PC-9 (cell line): ENCODE results near the gene TNNI3K. TPM values are rescaled to one million over a fixed set of nuclear protein-coding genes. Genes with fewer than 3 reads are reported as not detected.

Experiments
- BruUV-seq: library from RNA; stranded (reverse); fragments of 400-500 nt; replicated peaks from 2 replicates; lab custom pipeline; 2021; lab: Mats Ljungman, UMichigan
- CTCF ChIA-PET: fragments of 300-600 bp; sonication (Branson Sonifier 250); formaldehyde crosslinking; loops from one replicate; lab custom pipeline; 2022; ENCODE audit warnings: antibody characterized with exemption; lab: Charles Lee
- POLR2A ChIA-PET: fragments of 300-600 bp; sonication (Branson Sonifier 250); formaldehyde crosslinking; loops from one replicate; lab custom pipeline; 2022; ENCODE audit warnings: antibody characterized with exemption; ENCODE audit not compliant: unreplicated experiment; lab: Charles Lee
- DNase-seq, 2 experiments: peaks; one replicate each; pipeline versions ENCODE4 v3.0.0 to v3.0.0-alpha.2; 2015 to 2022; ENCODE audit warnings: mixed read lengths in 1 of 2
- H2AFZ ChIP-seq: fragments of 200-600 bp; sonication (generic); 2 replicates; pipeline ENCODE4 v1.8.1; 2017; ENCODE audit warnings: antibody characterized with exemption
- H3F3A ChIP-seq: fragments of 200-600 bp; sonication (generic); 2 replicates; pipeline ENCODE4 v1.8.1; 2017; ENCODE audit warnings: antibody characterized with exemption, mild to moderate bottlenecking, low read depth; ENCODE audit not compliant: insufficient read depth
- H3K27ac ChIP-seq: fragments of 200-600 bp; sonication (generic); 2 replicates; pipeline ENCODE4 v1.6.1; 2016; ENCODE audit warnings: mixed run types
- H3K27me3 ChIP-seq: fragments of 200-600 bp; sonication (generic); 2 replicates; pipeline ENCODE4 v1.6.1; 2016; ENCODE audit warnings: low read depth, mixed run types; ENCODE audit not compliant: insufficient read depth
- H3K36me3 ChIP-seq: fragments of 200-600 bp; sonication (generic); 2 replicates; pipeline ENCODE4 v1.6.1; 2016; ENCODE audit warnings: low read depth, mixed run types
- H3K4me1 ChIP-seq: fragments of 200-600 bp; sonication (generic); replicated peaks from 2 replicates; pipeline ENCODE4 v1.6.1; 2016; ENCODE audit warnings: mixed run types; ENCODE audit not compliant: insufficient read depth
- H3K4me2 ChIP-seq: fragments of 200-600 bp; sonication (generic); 2 replicates; pipeline ENCODE4 v1.6.1; 2017; ENCODE audit warnings: mixed run types
- H3K4me3 ChIP-seq: fragments of 200-600 bp; sonication (generic); 2 replicates; pipeline ENCODE4 v1.6.1; 2016; ENCODE audit warnings: mixed run types
- H3K79me2 ChIP-seq: fragments of 200-600 bp; sonication (generic); 2 replicates; pipeline ENCODE4 v1.6.1; 2017; ENCODE audit warnings: low read depth, mixed run types
- H3K9me2 ChIP-seq: fragments of 200-600 bp; sonication (generic); 2 replicates; pipeline ENCODE4 v1.8.1; 2017; ENCODE audit warnings: mild to moderate bottlenecking; ENCODE audit not compliant: insufficient read depth
- H3K9me3 ChIP-seq: fragments of 200-600 bp; sonication (generic); 2 replicates; pipeline ENCODE4 v1.8.1; 2016; ENCODE audit warnings: low read depth; ENCODE audit not compliant: insufficient read depth
- H4K20me1 ChIP-seq: fragments of 200-600 bp; sonication (generic); 2 replicates; pipeline ENCODE4 v1.8.1; 2017; ENCODE audit not compliant: insufficient read depth
- EZH2 ChIP-seq: fragments of 200-600 bp; sonication (generic); IDR thresholded peaks from 2 replicates; pipeline ENCODE4 v1.8.0; 2017; ENCODE audit warnings: antibody characterized with exemption, low read depth
- intact Hi-C: fragments of 100-400 bp; cut with micrococcal nuclease; formaldehyde crosslinking; loops from one replicate; pipeline ENCODE4 v1.10.0; 2022; ENCODE audit not compliant: unreplicated experiment
- total RNA-seq: library from RNA; stranded (reverse); gene quantifications from 2 replicates; pipeline ENCODE4 v1.2.3, GENCODE V29; 2021
- TF ChIP-seq, protein P1 (sequence below): fragments of 200-600 bp; sonication (generic); conservative IDR thresholded peaks from 2 replicates; pipeline ENCODE4 v1.6.1; 2017; ENCODE audit warnings: mixed run types, antibody characterized with exemption, mild to moderate bottlenecking, moderate library complexity

Gene TNNI3K
- total RNA-seq, 1 experiment from 2014 or later = 1.4 TPM

DNA sequence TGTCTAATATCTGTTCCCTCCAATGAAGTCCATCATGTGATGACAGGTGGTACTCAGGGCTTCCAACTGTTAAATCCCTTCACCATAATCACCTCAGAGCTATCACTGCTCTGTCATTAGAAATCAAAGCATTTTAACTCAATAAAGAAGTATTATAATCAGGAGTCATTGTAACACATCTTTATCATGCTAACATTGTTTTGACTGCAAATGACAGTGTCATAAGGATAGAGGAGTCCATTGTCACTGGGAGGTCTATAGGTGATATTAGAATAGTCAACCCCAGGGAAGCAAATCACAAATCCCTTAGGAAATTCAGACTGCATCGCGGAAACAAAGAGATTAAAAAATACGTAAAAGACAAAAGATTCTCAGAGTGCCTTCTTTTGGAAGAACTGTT is 246.4 kb downstream of the TNNI3K start:
- no peaks in the 10 kb centered on the region for H3K79me2 ChIP-seq
- TF ChIP-seq, protein P1, sequence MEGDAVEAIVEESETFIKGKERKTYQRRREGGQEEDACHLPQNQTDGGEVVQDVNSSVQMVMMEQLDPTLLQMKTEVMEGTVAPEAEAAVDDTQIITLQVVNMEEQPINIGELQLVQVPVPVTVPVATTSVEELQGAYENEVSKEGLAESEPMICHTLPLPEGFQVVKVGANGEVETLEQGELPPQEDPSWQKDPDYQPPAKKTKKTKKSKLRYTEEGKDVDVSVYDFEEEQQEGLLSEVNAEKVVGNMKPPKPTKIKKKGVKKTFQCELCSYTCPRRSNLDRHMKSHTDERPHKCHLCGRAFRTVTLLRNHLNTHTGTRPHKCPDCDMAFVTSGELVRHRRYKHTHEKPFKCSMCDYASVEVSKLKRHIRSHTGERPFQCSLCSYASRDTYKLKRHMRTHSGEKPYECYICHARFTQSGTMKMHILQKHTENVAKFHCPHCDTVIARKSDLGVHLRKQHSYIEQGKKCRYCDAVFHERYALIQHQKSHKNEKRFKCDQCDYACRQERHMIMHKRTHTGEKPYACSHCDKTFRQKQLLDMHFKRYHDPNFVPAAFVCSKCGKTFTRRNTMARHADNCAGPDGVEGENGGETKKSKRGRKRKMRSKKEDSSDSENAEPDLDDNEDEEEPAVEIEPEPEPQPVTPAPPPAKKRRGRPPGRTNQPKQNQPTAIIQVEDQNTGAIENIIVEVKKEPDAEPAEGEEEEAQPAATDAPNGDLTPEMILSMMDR = no peak
- no peak for TF ChIP-seq EZH2
- H2AFZ ChIP-seq = no peak overlapping the region
- no peak overlapping the region for H3K27ac ChIP-seq
- no peak for DNase-seq
- no peak overlapping the region for H3K4me2 ChIP-seq
- H3K4me1 ChIP-seq = no peaks in the 10 kb centered on the region
- BruUV-seq = no TSS peak
- H3F3A ChIP-seq = no peaks in the 10 kb centered on the region
- H3K9me3 ChIP-seq = no peaks in the 10 kb centered on the region
- H3K4me3 ChIP-seq = no peak overlapping the region
- ChIA-PET POLR2A (no interaction called here), CTCF (no interaction called here)
- H3K9me2 ChIP-seq = no peaks in the 10 kb centered on the region
- intact Hi-C loops = no loop called here
- H4K20me1 ChIP-seq = no peaks in the 10 kb centered on the region
- no peaks in the 10 kb centered on the region for H3K27me3 ChIP-seq
- H3K36me3 ChIP-seq = no peaks in the 10 kb centered on the region

DNA sequence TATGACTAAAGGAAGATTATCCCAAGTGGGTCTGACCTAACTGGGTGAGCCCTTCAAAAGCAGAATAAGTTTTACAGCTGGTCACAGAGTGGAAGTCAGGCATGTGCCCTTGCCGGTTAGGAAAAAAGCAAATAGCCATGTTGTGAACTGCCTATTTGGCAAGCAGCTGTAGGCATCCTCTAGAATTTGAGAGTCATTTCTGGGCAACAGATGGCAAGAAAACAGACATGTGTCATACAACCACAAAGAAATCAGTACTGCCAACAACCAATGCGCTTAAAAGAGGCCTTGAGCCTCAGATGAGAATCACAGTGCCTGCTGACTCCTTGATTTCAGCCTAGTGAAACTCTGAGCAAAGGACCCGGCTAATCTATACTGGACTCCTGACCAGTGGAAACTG is 250.4 kb downstream of the TNNI3K start:
- no peaks in the 10 kb centered on the region for H3K9me3 ChIP-seq
- DNase-seq = no peak
- CTCF ChIA-PET = no interaction called here
- no peak overlapping the region for H3K27ac ChIP-seq
- no peaks in the 10 kb centered on the region for H3F3A ChIP-seq
- no TSS peak for BruUV-seq
- POLR2A ChIA-PET = no interaction called here
- H3K4me2 ChIP-seq = no peak overlapping the region
- no peak overlapping the region for H3K4me3 ChIP-seq
- no peaks in the 10 kb centered on the region for H3K36me3 ChIP-seq
- TF ChIP-seq EZH2 = no peak
- TF ChIP-seq, protein P1 = no peak
- no peaks in the 10 kb centered on the region for H3K79me2 ChIP-seq
- no peak overlapping the region for H2AFZ ChIP-seq
- no peaks in the 10 kb centered on the region for H3K27me3 ChIP-seq
- H3K4me1 ChIP-seq = no peaks in the 10 kb centered on the region
- intact Hi-C loops = no loop called here
- H3K9me2 ChIP-seq = no peaks in the 10 kb centered on the region
- H4K20me1 ChIP-seq = no peaks in the 10 kb centered on the region

- H3K27ac ChIP-seq = no peak overlapping the region
- H3F3A ChIP-seq = no peaks in the 10 kb centered on the region
- H3K27me3 ChIP-seq = no peaks in the 10 kb centered on the region
- no peak for DNase-seq
- no peaks in the 10 kb centered on the region for H4K20me1 ChIP-seq
- no peaks in the 10 kb centered on the region for H3K36me3 ChIP-seq
- H3K9me3 ChIP-seq = no peaks in the 10 kb centered on the region
- no peak overlapping the region for H3K4me2 ChIP-seq
- no peak overlapping the region for H3K4me3 ChIP-seq
- H3K4me1 ChIP-seq = no peaks in the 10 kb centered on the region
- POLR2A ChIA-PET = no interaction called here
- no TSS peak for BruUV-seq
- CTCF ChIA-PET = no interaction called here
- no peaks in the 10 kb centered on the region for H3K9me2 ChIP-seq
- no peak for TF ChIP-seq EZH2
- TF ChIP-seq, protein P1 = no peak
- intact Hi-C loops = no loop called here
- H2AFZ ChIP-seq = no peak overlapping the region
- no peaks in the 10 kb centered on the region for H3K79me2 ChIP-seq
These were observed 250.8 kb downstream of the TNNI3K start for GRCh38 chr1:74486036-74486435.
